GM21515 (cell line): Measurements from ENCODE around the gene SPDYE2.
A peak's percentile ranks its signal among the peaks of the same experiment; 100 is the strongest.
"Not testable (repeated sequence)": the region's sequence is repeated elsewhere in the genome, so short reads cannot be mapped to it uniquely, and the experiment has no call there.

Source experiments
- ATAC-seq: cut with Tn5 transposase; IDR thresholded peaks from one replicate; pipeline ENCODE4 v1.9.1; 2021; ENCODE audit not compliant: unreplicated experiment

SPDYE2 gene

GRCh38 chr7:102540604-102541003 is 10.4 kb upstream of the SPDYE2 start:
- not testable (repeated sequence) for ATAC-seq

GRCh38 chr7:102542083-102542482 is 8.9 kb upstream of the SPDYE2 start:
- ATAC-seq = not testable (repeated sequence)

GRCh38 chr7:102542771-102543170 is 8.3 kb upstream of the SPDYE2 start:
- ATAC-seq = not testable (repeated sequence)

- ATAC-seq = not testable (repeated sequence)
These were observed 7.4 kb upstream of the SPDYE2 start, which contains the start of gene UPK3BL2 for GRCh38 chr7:102543596-102543995. Gene UPK3BL2, minus strand, starts transcription at chr7:102543696. Its CDS starts 60 bp downstream, at chr7:102543636.

- ATAC-seq = not testable (repeated sequence)
These were observed 6.7 kb upstream of the SPDYE2 start for GRCh38 chr7:102544372-102544771.

GRCh38 chr7:102545288-102545687 is 5.7 kb upstream of the SPDYE2 start:
- not testable (repeated sequence) for ATAC-seq

GRCh38 chr7:102546353-102546752 is 4.7 kb upstream of the SPDYE2 start:
- peak; percentile 64 for ATAC-seq

GRCh38 chr7:102568620-102569019 is 17.6 kb downstream of the SPDYE2 start:
- ATAC-seq = not testable (repeated sequence)

GRCh38 chr7:102572261-102573239 is 21.5 kb downstream of the SPDYE2 start, which contains the start of gene POLR2J3:
Gene POLR2J3, minus strand, starts transcription at chr7:102572583. Its CDS starts 62 bp downstream, at chr7:102572521.
- ATAC-seq = peak; percentile 89

- not testable (repeated sequence) for ATAC-seq
These were observed 23.6 kb downstream of the SPDYE2 start for GRCh38 chr7:102574607-102575006.

- ATAC-seq = not testable (repeated sequence)
These were observed 25.3 kb downstream of the SPDYE2 start for GRCh38 chr7:102576363-102576762.

GRCh38 chr7:102577315-102578240 is 26.6 kb downstream of the SPDYE2 start:
- not testable (repeated sequence) for ATAC-seq

GRCh38 chr7:102578486-102578885 is 27.5 kb downstream of the SPDYE2 start:
- ATAC-seq = not testable (repeated sequence)

- not testable (repeated sequence) for ATAC-seq
These were observed 30.7 kb downstream of the SPDYE2 start for GRCh38 chr7:102581722-102582121.

GRCh38 chr7:102583495-102583894 is 32.5 kb downstream of the SPDYE2 start:
- not testable (repeated sequence) for ATAC-seq

GRCh38 chr7:102589857-102590256 is 38.8 kb downstream of the SPDYE2 start:
- peak; percentile 49 for ATAC-seq

GRCh38 chr7:102592477-102593019 is 41.5 kb downstream of the SPDYE2 start:
- peak; percentile 56 for ATAC-seq

- ATAC-seq = peak; percentile 62
These were observed 42.8 kb downstream of the SPDYE2 start for GRCh38 chr7:102593637-102594334.

GRCh38 chr7:102596036-102596435 is 45.0 kb downstream of the SPDYE2 start:
- not testable (repeated sequence) for ATAC-seq

GRCh38 chr7:102599699-102600098 is 48.7 kb downstream of the SPDYE2 start:
- not testable (repeated sequence) for ATAC-seq
